HG02884 (cell line): ENCODE results near the gene POLR3E.

ENCODE experiments used
- ATAC-seq: cut with Tn5 transposase; IDR thresholded peaks from one replicate; pipeline ENCODE4 v1.9.1; 2021; ENCODE audit warnings: mild to moderate bottlenecking, moderate library complexity; ENCODE audit not compliant: unreplicated experiment

Gene POLR3E

DNA sequence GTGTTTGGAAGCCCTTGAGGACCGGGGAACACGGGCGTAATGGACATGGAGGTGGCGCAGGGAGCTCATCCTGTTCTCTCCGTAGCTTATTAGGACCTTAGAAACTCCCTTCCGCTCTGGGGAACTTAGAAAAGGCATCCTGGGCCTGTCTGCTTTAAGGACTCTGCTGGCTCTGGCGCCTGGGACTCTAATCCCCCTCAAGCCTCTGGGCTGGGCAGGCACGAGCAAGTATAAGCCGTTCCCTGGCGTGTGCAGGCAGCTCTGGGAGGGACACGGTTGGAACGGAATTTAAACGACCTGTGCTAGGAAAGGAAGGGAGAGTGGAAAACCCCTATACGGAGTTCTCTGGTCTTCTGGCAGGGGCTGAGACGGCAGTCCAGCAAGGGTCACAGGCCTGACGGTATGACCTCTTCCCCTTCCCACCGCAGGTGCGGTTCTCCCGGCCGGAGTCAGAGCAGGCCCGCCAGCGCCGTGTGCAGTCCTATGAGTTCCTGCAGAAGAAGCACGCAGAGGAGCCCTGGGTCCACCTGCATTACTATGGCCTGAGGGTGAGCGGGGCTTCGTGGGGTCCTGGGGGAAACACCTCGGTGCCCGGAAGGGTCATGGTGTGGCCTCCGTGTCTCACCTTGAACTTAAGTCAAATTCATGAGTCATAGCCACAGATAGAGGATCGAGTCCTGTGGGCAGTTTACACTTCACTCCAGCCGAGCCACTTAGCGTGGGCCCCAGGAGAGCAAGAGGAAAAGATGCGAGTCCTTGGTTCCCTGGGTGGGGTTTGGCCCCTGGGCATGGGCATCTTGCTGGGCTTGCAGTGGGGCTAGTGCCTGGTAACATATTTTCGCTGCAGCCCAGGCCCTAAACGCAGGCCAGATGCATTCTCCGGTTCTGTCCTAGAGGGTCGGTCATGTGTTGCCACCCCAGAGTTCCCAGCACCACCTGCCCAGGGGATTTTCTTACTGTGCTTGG lies 17.7 kb downstream of the POLR3E start:
- ATAC-seq = no peak

DNA sequence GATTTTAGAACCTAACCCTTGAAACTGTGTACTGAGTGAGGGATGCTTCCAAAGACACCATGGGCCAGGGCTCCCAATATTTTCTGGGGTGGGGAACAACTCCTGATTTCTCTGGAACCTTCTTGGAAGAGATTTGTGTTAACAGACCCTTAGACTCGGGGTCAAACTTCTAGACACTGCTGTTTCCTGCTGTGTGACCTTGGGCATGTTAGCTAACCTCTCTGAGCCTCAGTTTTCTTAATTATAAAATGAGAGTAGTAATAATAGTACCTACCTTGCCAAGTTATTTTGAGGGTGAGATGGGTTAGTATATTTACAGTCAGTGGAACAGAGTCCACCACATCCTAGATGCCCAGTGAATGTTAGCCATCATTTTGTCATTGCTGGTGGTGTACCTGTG lies 18.8 kb downstream of the POLR3E start:
- ATAC-seq = no peak

DNA sequence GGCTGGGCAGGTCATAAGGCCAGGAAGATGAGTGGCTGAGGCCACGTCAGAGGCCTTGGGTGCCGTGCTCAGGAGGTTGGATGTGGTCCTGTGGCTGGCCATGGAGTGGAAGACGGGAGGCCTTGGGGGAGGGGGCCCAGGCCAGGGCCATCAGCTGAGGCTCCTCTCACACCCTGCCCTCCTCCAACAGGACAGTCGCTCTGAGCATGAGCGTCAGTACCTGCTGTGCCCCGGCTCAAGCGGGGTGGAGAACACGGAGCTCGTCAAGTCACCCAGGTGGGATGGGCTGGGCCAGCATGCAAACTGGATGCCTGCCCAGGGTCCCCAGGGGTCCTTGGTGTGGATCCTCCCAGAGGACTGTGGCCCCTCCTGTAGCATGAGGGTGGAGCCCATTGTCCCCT lies 19.2 kb downstream of the POLR3E start:
- no peak for ATAC-seq

DNA sequence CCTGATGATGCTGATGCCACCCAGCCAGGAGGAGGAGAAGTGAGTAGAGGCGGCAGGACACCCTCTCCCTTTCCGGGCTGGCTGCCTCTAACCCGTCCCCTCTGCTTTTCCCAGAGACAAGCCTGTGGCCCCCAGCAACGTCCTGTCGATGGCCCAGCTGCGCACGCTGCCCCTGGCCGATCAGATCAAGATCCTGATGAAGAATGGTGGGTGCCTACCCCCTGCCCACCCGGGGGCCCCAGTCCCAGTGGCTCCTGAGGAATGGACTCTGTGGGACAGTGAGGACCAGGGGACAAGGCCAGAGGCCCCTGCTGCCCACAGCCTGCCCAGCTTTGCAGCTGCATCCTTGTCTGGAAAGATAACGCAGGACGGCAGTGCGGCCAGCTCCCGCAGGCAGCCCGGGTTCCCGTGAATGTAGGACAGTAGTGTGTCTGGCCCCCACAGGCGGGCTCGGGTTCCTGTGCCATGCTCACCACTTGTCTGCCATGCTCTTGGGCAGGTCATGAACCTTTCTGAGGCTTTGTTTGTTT lies 19.9 kb downstream of the POLR3E start:
- no peak for ATAC-seq

- ATAC-seq = no peak
These were observed 20.4 kb downstream of the POLR3E start for GRCh38 chr16:22317625-22318024.

DNA sequence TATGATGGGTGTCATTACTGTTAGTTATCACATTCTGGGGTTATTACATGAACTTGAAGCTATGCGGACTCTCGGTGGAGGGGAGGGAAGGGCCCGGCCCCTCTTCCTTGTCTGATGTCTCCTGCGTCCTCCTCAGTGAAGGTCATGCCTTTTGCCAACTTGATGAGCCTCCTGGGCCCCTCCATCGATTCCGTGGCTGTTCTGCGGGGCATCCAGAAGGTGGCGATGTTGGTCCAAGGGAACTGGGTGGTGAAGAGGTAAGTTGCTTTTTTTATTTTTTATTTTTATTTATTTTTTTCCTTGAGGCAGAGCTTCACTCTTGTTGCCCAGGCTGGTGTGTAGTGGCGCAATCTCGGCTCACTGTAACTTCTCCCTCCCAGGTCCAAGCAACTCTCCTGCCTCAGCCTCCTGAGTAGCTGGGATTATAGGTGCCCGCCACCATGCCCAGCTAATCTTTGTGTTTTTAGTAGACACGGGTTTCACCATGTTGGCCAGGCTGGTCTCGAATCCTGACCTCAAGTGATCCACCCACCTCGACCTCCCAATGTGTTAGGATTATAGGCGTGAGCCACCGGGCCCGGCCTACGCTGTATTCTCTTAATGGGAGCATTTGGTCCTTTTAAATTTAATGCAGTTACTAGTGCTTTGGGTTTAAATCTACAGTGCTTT lies 21.6 kb downstream of the POLR3E start:
- no peak for ATAC-seq

GRCh38 chr16:22320572-22321339 lies 23.5 kb downstream of the POLR3E start:
- ATAC-seq = no peak

DNA sequence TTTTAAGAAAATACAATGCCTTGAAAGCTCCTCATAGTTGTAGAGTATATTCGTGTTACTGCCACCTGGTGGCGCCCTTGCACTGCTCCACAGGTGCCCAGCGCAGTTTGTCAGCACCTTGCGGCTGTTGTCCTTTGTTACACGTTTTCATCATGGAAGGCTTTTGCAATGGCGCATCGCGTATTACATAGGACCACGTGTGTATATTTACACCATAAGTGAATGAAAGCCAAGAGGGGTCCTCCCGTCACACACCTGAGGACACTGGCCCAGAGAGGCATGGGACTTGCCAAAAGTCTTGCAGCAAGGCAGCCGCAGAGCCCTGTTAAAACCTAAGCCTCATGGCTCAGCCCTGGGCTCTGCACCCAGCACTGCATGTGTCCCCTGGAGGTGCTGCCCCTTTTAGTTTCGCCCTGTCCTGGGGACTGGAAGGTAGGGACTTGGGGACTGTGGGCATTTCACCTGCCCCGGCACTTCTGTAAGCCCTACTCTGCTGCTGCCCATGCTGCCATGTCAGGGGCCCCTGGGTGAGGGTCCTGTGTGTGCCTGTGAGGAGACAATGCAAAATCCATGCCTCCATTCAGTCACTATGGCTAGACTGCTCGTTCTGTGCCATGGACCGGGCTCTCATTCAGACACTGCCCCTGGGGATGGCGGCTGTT lies 24.3 kb downstream of the POLR3E start:
- ATAC-seq = no peak

DNA sequence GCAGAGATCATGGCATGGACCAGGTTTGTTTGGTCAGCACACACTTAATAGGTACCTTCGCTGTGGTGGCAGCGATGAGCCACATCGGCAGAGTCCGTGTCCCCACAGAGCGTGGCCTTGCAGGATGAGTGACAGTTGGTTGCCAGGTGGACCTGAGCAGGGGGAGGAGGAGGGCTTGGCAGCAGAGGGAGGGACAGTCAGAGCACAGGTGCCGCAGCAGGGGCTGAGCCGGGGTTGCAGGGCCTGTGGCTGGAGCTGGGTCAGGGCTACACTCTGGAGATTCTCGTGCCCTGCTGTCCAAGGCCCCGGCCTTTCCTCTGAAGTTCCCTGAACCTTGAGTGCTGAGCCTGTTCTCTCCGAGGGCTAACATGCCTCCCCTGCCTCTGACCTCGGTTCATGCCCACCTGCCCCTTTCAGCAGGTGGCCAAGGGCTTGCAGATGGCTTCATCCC lies 24.8 kb downstream of the POLR3E start:
- ATAC-seq = no peak

DNA sequence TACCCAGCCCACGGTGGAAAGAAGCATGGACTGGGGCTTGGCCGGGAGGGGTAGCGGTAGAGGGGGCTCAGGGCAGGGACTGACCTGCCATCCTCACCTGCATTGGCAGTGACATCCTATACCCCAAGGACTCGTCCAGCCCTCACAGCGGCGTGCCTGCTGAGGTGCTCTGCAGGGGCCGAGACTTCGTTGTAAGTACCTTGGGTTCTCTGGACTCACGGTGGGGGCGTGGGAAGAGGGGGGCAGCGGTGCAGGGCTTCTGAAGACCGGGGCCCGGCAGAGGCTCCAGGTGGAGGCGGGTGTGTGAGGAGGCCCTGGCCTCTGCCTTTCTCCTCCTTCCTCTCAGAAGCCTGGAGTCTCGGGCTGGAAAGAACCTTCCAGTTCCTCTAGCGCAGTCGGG lies 25.5 kb downstream of the POLR3E start:
- no peak for ATAC-seq

- no peak for ATAC-seq
These were observed 26.2 kb downstream of the POLR3E start for GRCh38 chr16:22323173-22323958.

DNA sequence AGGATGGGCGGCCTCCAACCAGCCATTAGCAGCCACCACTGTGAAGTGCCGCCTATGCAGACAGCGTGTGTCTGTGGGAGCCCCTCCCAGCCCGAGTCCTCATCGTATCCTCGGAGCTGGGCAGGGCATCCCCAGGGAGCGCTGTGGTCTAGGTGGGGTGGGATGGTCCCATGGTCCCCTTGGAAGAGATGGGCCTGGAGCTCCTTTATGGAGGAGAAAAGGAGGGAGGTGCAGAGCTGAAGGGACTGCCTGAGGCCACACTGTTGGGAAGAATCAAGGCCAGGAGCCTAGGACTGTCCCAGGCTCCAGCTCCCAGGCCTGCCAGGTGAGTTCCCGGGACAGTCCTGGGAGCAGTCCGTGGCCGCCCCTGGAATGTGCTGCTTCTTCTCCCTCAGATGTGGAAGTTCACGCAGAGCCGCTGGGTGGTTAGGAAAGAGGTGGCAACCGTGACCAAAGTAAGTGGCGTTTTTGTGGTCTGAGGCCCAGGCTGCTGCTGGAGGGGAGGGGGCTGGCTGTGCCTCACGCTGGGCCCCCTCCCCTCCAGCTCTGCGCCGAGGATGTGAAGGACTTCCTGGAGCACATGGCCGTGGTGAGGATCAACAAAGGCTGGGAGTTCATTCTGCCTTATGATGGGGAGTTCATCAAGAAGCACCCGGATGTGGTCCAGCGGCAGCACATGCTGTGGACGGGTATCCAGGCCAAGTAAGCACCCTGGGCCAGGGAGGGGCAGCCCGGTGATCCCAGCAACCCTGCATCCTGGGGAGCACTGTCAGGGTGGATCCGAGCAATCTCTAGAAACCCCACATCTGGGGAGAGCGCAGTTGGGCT lies 27.0 kb downstream of the POLR3E start:
- no peak for ATAC-seq

DNA sequence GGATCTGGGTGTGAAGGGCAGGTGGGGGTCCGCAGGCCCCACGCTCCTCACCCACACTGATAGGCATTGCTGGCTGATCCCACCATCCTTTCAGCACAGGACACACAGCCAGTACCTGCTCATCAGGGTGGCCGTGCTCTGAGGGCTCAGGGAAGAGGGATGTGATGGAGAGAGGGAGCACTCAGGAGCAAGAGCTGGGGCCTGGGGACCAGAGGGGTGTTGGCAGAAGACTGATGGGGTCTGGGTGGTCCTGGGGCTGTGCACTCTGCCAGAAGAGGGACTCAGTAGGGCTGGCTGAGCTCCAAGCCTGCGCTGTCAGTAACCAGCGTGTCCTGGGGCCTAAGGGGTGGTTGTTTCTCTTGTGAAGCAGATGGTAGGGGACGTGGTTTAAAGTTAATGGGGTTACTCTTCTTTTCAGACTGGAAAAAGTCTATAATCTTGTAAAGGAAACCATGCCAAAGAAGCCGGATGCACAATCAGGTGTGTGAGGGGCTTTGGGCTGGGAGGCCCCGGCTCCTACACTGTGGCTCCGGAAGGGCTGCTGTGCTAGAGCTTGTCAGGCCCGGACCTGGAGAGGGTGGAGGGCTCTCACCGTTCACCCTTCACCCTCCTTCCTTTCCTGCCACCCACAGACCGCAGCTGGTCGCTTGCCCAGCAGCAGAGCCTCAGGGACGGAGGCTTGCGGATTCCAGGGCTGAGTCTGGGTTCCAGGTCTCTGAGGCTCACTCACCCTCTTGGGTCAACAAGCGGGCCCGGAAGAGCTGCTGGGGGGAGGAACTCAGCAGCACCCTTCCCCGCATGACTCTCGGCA lies 27.8 kb downstream of the POLR3E start:
- ATAC-seq = no peak

GRCh38 chr16:22325598-22326368 lies 28.6 kb downstream of the POLR3E start:
- no peak for ATAC-seq

DNA sequence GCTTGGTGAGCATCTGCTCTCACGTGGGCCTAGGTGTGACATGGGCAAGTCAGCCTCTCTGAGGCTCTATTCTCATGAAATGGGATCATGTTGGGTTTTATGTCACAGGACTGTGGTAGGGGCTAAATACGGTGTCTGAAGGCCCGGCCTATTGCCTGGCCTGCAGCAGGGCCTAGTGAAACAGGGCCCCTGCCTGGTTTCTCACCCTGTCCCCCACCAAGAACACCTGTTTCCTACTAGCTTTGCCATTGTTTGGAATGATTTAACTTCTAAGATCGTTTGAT lies 29.1 kb downstream of the POLR3E start:
- no peak for ATAC-seq

GRCh38 chr16:22326771-22327445 lies 29.7 kb downstream of the POLR3E start:
- ATAC-seq = no peak

DNA sequence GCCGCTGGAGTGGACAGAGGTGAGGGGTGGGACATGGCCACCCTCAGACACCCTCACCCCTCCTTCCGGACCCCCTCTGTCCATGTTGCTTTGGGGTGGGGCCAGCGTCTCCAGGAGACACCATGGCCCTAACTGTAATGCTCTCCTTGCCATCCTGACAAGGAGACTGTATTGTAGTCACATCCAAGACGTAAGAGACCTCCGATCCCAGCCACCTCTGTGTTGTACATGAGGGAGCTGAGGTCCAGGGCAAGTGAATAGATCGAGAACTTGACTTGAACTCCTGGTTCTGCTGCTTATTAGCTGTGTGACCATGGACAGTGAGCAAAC lies 30.2 kb downstream of the POLR3E start:
- no peak for ATAC-seq
